K562 (cell line): ENCODE results near the gene TBX1. TPM values are rescaled to one million over a fixed set of nuclear protein-coding genes. Genes with fewer than 3 reads are reported as not detected.
A peak's percentile ranks its signal among the peaks of the same experiment; 100 is the strongest.

Experiments used
- BMI1 ChIP-seq: fragments of 150-350 bp; IDR thresholded peaks from 2 replicates; pipeline ENCODE4 v1.6.1; 2014; ENCODE audit warnings: low read length
- HDAC2 ChIP-seq: fragments of 450-650 bp; IDR thresholded peaks from 2 replicates; pipeline ENCODE4 v1.6.1; 2016; ENCODE audit warnings: mild to moderate bottlenecking
- HLTF ChIP-seq: fragments of 450-650 bp; IDR thresholded peaks from 2 replicates; pipeline ENCODE4 v1.6.1; 2016
- MAFK ChIP-seq: IDR thresholded peaks from 2 replicates; pipeline ENCODE4 v1.6.1; 2011; ENCODE audit warnings: low read length, improper control_type of control experiment
- NCOR1 ChIP-seq: fragments of 450-650 bp; IDR thresholded peaks from 2 replicates; pipeline ENCODE4 v1.6.1; 2016; ENCODE audit warnings: mild to moderate bottlenecking, moderate library complexity
- RBM15 ChIP-seq: fragments of 200-400 bp; formaldehyde crosslinking; IDR thresholded peaks from 2 replicates; pipeline ENCODE4 v1.6.1; 2018; ENCODE audit warnings: mild to moderate bottlenecking, low read length, moderate library complexity; ENCODE audit not compliant: insufficient read depth
- SREBF1 ChIP-seq: fragments of 150-350 bp; IDR thresholded peaks from 2 replicates; pipeline ENCODE4 v1.6.1; 2014; ENCODE audit warnings: antibody characterized with exemption, low read depth, low read length, borderline replicate concordance
- TCF7 ChIP-seq: sonication (generic); IDR thresholded peaks from 2 replicates; pipeline ENCODE4 v1.6.1; 2016; ENCODE audit warnings: antibody characterized with exemption, borderline replicate concordance
- YY1 ChIP-seq, 3 experiments: IDR thresholded peaks; 2 replicates each; pipeline ENCODE4 v1.6.1; 2011; ENCODE audit warnings: low read length in 2 of 3, mild to moderate bottlenecking in 2 of 3, moderate library complexity in 2 of 3, borderline replicate concordance in 1 of 3, control low read depth in 1 of 3, low read depth in 1 of 3; ENCODE audit not compliant: insufficient read depth in 3 of 3, insufficient replicate concordance in 2 of 3, control insufficient read depth in 1 of 3, insufficient read length in 1 of 3; ENCODE audit errors: extremely low read depth in 1 of 3
- ZNF217 ChIP-seq: sonication (generic); formaldehyde crosslinking; IDR thresholded peaks from 2 replicates; pipeline ENCODE4 v1.8.0; 2022; ENCODE audit warnings: mild to moderate bottlenecking, missing genetic modification reagents
- ZNF766 ChIP-seq: fragments of 200-800 bp; sonication (Bioruptor generic); conservative IDR thresholded peaks from 2 replicates; pipeline ENCODE4 v1.6.1; 2016; ENCODE audit warnings: missing genetic modification characterization, missing compliant biosample characterization
- polyA plus RNA-seq, 8 experiments: library from polyadenylated mRNA; depleted of rRNA in 4 of 8; stranded (reverse) in 5 of 8; unstranded in 3 of 8; fragments of >200 nt; fragmentation: Nextera tagmentation in 2 of 8; fragmentation: Illumina TruSeq in 1 of 8; extraction: Ambion mirVana in 2 of 8; extraction: Trizol in 1 of 8; gene quantifications; 2 replicates each; pipeline versions ENCODE4 v1.2.1 to v1.2.3, GENCODE V29; 2011 to 2014; ENCODE audit warnings: inconsistent platforms in 1 of 8, missing spikeins in 1 of 8
- total RNA-seq, 7 experiments: library from RNA; depleted of rRNA in 6 of 7; stranded (reverse); fragments of >200 nt in 6 of 7; fragmentation: Illumina TruSeq in 2 of 7; extraction: Trizol in 2 of 7; gene quantifications; 2 replicates each; pipeline versions ENCODE4 v1.2.1 to v1.2.3, GENCODE V29; 2011 to 2021; ENCODE audit warnings: low replicate concordance in 1 of 7
- TF ChIP-seq, protein P1 (sequence below): sonication (generic); formaldehyde crosslinking; IDR thresholded peaks from 2 replicates; pipeline ENCODE4 v1.8.1; 2023; ENCODE audit warnings: mild to moderate bottlenecking, missing genetic modification reagents
- TF ChIP-seq, protein P2 (sequence below): fragments of 450-650 bp; IDR thresholded peaks from 2 replicates; pipeline ENCODE4 v1.7.0; 2016; ENCODE audit warnings: borderline replicate concordance
- TF ChIP-seq, protein P3 (sequence below), 2 experiments: IDR thresholded peaks; 2 replicates each; pipeline ENCODE4 v1.6.1; 2011; ENCODE audit warnings: borderline replicate concordance in 1 of 2, control low read depth in 1 of 2, low read depth in 1 of 2, low read length in 1 of 2, mild to moderate bottlenecking in 1 of 2, mixed read lengths in 1 of 2, moderate library complexity in 1 of 2; ENCODE audit not compliant: insufficient read depth in 1 of 2, insufficient read length in 1 of 2, poor library complexity in 1 of 2, severe bottlenecking in 1 of 2; ENCODE audit errors: extremely low read depth in 1 of 2
- TF ChIP-seq, protein P4 (sequence below): fragments of 250-450 bp; sonication (Bioruptor Pico); IDR thresholded peaks from 2 replicates; pipeline ENCODE4 v1.8.0; 2022; ENCODE audit warnings: inconsistent platforms
- TF ChIP-seq, protein P5 (sequence below): fragments of 250-450 bp; sonication (Bioruptor Pico); IDR thresholded peaks from 2 replicates; pipeline ENCODE4 v1.8.0; 2021; ENCODE audit warnings: mild to moderate bottlenecking, moderate library complexity
- TF ChIP-seq, protein P6 (sequence below): fragments of 250-450 bp; sonication (Bioruptor Pico); IDR thresholded peaks from 2 replicates; pipeline ENCODE4 v1.8.0; 2021; ENCODE audit warnings: borderline replicate concordance, mild to moderate bottlenecking, moderate library complexity; ENCODE audit not compliant: poor library complexity, severe bottlenecking

TBX1 gene
- total and polyA plus RNA-seq, 9 of the 15 experiments (the other 6 are each of a cell fraction or from before 2014, with no cell fraction given), result 0.07 to 35.0 (median 3.9) TPM

DNA sequence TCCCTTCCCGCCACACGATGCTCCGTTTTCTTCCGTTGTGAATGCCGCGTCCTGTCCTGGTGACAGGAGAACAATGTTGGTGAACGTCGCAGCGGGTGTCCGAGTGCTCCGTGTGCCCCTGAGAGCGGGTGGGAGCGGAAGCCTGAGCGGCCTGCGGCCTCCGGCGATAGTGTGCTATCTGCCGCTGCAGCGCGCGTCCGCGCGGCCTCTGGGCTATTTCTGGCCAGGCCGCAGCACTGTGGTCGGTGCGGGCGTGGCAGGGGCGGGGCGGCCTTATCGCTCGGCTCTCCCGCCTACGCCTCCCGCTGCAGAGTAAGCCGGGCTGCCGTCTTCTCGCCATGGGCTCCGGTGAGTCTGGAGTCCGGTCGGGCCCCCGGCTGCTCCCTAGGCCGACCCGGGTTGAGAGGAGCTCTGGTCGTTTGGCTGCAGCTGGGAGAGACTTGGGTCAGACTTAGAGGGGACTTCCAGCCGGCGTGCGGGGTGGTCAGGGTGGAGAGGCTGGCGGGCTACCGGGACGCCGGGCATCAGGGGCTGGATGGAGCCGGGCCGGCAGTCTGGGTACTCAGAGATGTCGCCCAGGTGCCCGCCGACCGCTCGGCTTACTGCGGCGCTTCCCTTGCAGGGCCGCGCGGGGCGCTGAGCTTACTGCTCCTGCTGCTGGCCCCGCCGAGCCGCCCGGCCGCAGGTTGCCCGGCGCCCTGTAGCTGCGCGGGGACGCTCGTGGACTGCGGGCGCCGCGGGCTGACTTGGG lies 37.2 kb upstream of the TBX1 start, which contains the start of gene GP1BB (continued):
- TF ChIP-seq SREBF1, result 0 out of 2 replicates have a peak, but pooled peaks have one; percentile 4
- no peak for TF ChIP-seq MAFK
- TF ChIP-seq ZNF217 (CRISPR knock-in tag), result no peak
- no peak for TF ChIP-seq NCOR1
- TF ChIP-seq HLTF, result peak; percentile 99
- TF ChIP-seq, protein P1, sequence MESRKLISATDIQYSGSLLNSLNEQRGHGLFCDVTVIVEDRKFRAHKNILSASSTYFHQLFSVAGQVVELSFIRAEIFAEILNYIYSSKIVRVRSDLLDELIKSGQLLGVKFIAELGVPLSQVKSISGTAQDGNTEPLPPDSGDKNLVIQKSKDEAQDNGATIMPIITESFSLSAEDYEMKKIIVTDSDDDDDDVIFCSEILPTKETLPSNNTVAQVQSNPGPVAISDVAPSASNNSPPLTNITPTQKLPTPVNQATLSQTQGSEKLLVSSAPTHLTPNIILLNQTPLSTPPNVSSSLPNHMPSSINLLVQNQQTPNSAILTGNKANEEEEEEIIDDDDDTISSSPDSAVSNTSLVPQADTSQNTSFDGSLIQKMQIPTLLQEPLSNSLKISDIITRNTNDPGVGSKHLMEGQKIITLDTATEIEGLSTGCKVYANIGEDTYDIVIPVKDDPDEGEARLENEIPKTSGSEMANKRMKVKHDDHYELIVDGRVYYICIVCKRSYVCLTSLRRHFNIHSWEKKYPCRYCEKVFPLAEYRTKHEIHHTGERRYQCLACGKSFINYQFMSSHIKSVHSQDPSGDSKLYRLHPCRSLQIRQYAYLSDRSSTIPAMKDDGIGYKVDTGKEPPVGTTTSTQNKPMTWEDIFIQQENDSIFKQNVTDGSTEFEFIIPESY (CRISPR knock-in tag), result no peak
- TF ChIP-seq, protein P2, sequence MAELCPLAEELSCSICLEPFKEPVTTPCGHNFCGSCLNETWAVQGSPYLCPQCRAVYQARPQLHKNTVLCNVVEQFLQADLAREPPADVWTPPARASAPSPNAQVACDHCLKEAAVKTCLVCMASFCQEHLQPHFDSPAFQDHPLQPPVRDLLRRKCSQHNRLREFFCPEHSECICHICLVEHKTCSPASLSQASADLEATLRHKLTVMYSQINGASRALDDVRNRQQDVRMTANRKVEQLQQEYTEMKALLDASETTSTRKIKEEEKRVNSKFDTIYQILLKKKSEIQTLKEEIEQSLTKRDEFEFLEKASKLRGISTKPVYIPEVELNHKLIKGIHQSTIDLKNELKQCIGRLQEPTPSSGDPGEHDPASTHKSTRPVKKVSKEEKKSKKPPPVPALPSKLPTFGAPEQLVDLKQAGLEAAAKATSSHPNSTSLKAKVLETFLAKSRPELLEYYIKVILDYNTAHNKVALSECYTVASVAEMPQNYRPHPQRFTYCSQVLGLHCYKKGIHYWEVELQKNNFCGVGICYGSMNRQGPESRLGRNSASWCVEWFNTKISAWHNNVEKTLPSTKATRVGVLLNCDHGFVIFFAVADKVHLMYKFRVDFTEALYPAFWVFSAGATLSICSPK, result no peak; the same call in 1 of the 2 replicates
- peak; percentile 100 for TF ChIP-seq HDAC2
- TF ChIP-seq TCF7, result no peak
- TF ChIP-seq RBM15, result no peak
- TF ChIP-seq, protein P3, sequence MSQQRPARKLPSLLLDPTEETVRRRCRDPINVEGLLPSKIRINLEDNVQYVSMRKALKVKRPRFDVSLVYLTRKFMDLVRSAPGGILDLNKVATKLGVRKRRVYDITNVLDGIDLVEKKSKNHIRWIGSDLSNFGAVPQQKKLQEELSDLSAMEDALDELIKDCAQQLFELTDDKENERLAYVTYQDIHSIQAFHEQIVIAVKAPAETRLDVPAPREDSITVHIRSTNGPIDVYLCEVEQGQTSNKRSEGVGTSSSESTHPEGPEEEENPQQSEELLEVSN (IDR thresholded peaks at IDR 0.05; ENCODE audit: borderline replicate concordance in 1 of 2, extremely low read depth in 1 of 2, insufficient read depth in 1 of 2, insufficient read length in 1 of 2, low read depth in 1 of 2, low read length in 1 of 2, poor library complexity in 1 of 2, severe bottlenecking in 1 of 2), result peak; percentile 96 to 99
- TF ChIP-seq YY1 (IDR thresholded peaks at IDR 0.05; ENCODE audit: borderline replicate concordance in 1 of 3, control insufficient read depth in 1 of 3, extremely low read depth in 1 of 3, insufficient read depth in 3 of 3, insufficient read length in 1 of 3, insufficient replicate concordance in 2 of 3, low read depth in 1 of 3, low read length in 2 of 3), result peak in 1 of 3 experiments; percentile 94
- TF ChIP-seq BMI1, result no peak; the same call in 1 of the 2 replicates
- TF ChIP-seq, protein P4, sequence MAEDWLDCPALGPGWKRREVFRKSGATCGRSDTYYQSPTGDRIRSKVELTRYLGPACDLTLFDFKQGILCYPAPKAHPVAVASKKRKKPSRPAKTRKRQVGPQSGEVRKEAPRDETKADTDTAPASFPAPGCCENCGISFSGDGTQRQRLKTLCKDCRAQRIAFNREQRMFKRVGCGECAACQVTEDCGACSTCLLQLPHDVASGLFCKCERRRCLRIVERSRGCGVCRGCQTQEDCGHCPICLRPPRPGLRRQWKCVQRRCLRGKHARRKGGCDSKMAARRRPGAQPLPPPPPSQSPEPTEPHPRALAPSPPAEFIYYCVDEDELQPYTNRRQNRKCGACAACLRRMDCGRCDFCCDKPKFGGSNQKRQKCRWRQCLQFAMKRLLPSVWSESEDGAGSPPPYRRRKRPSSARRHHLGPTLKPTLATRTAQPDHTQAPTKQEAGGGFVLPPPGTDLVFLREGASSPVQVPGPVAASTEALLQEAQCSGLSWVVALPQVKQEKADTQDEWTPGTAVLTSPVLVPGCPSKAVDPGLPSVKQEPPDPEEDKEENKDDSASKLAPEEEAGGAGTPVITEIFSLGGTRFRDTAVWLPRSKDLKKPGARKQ, result no peak
- TF ChIP-seq ZNF766 (CRISPR knock-in tag), result no peak
- TF ChIP-seq, protein P5, sequence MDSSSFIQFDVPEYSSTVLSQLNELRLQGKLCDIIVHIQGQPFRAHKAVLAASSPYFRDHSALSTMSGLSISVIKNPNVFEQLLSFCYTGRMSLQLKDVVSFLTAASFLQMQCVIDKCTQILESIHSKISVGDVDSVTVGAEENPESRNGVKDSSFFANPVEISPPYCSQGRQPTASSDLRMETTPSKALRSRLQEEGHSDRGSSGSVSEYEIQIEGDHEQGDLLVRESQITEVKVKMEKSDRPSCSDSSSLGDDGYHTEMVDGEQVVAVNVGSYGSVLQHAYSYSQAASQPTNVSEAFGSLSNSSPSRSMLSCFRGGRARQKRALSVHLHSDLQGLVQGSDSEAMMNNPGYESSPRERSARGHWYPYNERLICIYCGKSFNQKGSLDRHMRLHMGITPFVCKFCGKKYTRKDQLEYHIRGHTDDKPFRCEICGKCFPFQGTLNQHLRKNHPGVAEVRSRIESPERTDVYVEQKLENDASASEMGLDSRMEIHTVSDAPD (CRISPR knock-in tag), result no peak
- TF ChIP-seq, protein P6, sequence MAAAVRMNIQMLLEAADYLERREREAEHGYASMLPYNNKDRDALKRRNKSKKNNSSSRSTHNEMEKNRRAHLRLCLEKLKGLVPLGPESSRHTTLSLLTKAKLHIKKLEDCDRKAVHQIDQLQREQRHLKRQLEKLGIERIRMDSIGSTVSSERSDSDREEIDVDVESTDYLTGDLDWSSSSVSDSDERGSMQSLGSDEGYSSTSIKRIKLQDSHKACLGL (CRISPR knock-in tag), result peak; percentile 42
